ENCODE results near the gene SYNGR2.

Gene SYNGR2

GRCh38 chr17:78186692-78187595 lies 18.6 kb downstream of the SYNGR2 start, which contains the start of the genes AFMID and TK1:
TSS of gene AFMID (plus strand) at chr17:78187362. CDS start at chr17:78187371, 9 bp downstream.
TSS of gene TK1 (minus strand) at chr17:78187052. CDS start at chr17:78186994, 58 bp downstream.
- no peaks in the 10 kb centered on the region for H3K27me3 ChIP-seq (ENCODE audit: insufficient read depth, poor library complexity, severe bottlenecking)
- peak within 1 kb of the TSS; percentile 92 for H3K4me3 ChIP-seq (replicated peaks; ENCODE audit: insufficient read depth, low read length)
- TF ChIP-seq REST (IDR thresholded peaks at IDR 0.05; ENCODE audit: insufficient replicate concordance, low read depth) (no peak), POLR2AphosphoS5 (IDR thresholded peaks at IDR 0.05; ENCODE audit: low read depth) (peak; percentile 94)
- DNase-seq (ENCODE audit: low read depth in 1 of 2, low spot score in 1 of 2): peak; percentile 97 to 98
- peak within 1 kb of the TSS; percentile 78 for H3K27ac ChIP-seq (replicated peaks)

DNA sequence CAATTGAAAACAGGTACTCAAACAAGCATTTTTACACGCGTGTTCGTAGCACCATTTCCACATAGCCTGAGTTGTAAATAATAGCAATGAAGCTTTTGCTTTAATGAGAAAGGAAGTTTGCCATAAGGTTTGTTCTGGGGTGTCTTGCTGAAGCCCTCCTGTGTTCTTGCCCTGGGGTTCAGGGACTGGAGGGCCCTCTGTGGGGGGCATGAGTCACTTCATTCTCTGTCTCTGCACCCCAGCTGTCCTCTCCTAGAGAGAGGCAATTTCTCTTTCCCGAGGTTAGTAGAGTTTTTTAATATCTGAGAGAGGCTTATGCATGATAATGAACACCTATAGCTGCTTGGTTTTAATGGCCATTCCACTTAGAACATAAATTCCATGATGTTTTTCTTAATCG lies 28.3 kb downstream of the SYNGR2 start:
- Histone ChIP-seq H3K27ac (replicated peaks) (no peak overlapping the region), H3K27me3 (ENCODE audit: insufficient read depth, poor library complexity, severe bottlenecking) (no peaks in the 10 kb centered on the region), H3K4me3 (replicated peaks; ENCODE audit: insufficient read depth, low read length) (no peak overlapping the region)
- TF ChIP-seq SPI1 (IDR thresholded peaks at IDR 0.05; ENCODE audit: borderline replicate concordance, low read depth) (no peak), REST (IDR thresholded peaks at IDR 0.05; ENCODE audit: insufficient replicate concordance, low read depth) (no peak), POLR2AphosphoS5 (IDR thresholded peaks at IDR 0.05; ENCODE audit: low read depth) (no peak), GABPA (IDR thresholded peaks at IDR 0.05; ENCODE audit: low read depth) (no peak), CTCF (IDR thresholded peaks at IDR 0.05; ENCODE audit: insufficient read depth, low read length) (no peak)
- DNase-seq (ENCODE audit: low read depth in 1 of 2, low spot score in 1 of 2): no peak

GRCh38 chr17:78197147-78197832 lies 28.9 kb downstream of the SYNGR2 start:
- TF ChIP-seq CTCF (IDR thresholded peaks at IDR 0.05; ENCODE audit: insufficient read depth, low read length) (no peak), POLR2AphosphoS5 (IDR thresholded peaks at IDR 0.05; ENCODE audit: low read depth) (no peak), SPI1 (IDR thresholded peaks at IDR 0.05; ENCODE audit: borderline replicate concordance, low read depth) (no peak), GABPA (IDR thresholded peaks at IDR 0.05; ENCODE audit: low read depth) (no peak), REST (IDR thresholded peaks at IDR 0.05; ENCODE audit: insufficient replicate concordance, low read depth) (no peak)
- no peak for DNase-seq (ENCODE audit: low read depth in 1 of 2, low spot score in 1 of 2)
- H3K4me3 ChIP-seq (replicated peaks; ENCODE audit: insufficient read depth, low read length): no peak overlapping the region
- no peak overlapping the region; the same call in 1 of the 2 replicates for H3K27ac ChIP-seq (replicated peaks)
- no peaks in the 10 kb centered on the region for H3K27me3 ChIP-seq (ENCODE audit: insufficient read depth, poor library complexity, severe bottlenecking)
